ENCODE data around the gene ARMC9.
A peak's percentile ranks its signal among the peaks of the same experiment; 100 is the strongest.
"Not testable (repeated sequence)": the region's sequence is repeated elsewhere in the genome, so short reads cannot be mapped to it uniquely, and the experiment has no call there.

ARMC9 gene, protein sequence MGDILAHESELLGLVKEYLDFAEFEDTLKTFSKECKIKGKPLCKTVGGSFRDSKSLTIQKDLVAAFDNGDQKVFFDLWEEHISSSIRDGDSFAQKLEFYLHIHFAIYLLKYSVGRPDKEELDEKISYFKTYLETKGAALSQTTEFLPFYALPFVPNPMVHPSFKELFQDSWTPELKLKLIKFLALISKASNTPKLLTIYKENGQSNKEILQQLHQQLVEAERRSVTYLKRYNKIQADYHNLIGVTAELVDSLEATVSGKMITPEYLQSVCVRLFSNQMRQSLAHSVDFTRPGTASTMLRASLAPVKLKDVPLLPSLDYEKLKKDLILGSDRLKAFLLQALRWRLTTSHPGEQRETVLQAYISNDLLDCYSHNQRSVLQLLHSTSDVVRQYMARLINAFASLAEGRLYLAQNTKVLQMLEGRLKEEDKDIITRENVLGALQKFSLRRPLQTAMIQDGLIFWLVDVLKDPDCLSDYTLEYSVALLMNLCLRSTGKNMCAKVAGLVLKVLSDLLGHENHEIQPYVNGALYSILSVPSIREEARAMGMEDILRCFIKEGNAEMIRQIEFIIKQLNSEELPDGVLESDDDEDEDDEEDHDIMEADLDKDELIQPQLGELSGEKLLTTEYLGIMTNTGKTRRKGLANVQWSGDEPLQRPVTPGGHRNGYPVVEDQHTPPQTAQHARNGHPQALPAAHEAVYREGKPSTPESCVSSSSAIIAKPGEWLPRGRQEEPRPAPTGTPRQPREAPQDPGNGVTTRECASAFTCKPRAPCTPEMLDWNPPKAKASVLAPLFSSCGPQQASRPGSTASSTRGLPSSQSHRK

DNA sequence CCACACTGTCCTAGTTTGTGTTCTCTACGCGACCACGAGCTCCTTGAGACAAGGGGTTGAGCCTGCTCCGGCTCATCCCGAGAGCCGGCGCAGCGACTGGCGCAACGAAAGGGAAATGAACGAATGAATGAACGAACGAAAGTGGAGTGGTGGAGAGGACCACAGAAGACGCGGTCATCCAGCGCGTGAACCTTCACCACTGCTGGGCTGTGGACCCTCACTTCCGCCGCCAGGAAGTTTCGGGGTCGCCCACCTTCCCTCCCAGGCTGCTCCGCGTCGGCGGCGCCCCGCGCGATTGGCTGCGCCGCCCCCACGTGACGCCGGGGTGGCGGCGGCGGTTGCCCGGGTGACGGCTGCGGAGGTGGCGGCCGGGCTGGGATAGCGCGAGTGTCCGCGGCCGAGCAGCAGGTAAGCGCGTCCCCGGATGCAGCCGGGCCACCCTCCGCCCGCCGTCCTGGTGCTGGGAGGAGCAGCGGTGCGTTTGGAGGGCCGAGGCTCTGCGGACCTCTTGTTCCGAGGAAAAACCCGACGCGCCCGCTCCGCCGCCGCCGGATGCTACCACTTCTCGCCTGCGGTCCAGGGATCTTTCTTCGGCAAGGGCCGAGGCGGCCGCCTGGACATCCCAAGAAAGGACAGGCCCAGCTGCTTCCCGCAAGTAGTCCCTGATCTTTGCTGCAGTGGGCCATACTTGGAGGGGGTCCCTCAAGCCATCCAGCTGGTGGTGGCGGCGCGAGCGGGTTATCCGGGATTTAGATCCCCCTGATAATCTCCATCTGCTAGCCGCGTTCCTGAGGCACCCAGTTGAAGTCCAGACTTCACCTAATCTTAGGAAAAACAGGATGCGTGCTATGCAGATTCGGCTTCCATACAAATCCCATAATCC, at the start of gene ARMC9:
Gene ARMC9, plus strand, starts transcription at position 341 of the 883 bp plus-strand sequence. CDS start 7,608 bp downstream, outside the sequence.
- DNase-seq = peak; percentile 86

DNA sequence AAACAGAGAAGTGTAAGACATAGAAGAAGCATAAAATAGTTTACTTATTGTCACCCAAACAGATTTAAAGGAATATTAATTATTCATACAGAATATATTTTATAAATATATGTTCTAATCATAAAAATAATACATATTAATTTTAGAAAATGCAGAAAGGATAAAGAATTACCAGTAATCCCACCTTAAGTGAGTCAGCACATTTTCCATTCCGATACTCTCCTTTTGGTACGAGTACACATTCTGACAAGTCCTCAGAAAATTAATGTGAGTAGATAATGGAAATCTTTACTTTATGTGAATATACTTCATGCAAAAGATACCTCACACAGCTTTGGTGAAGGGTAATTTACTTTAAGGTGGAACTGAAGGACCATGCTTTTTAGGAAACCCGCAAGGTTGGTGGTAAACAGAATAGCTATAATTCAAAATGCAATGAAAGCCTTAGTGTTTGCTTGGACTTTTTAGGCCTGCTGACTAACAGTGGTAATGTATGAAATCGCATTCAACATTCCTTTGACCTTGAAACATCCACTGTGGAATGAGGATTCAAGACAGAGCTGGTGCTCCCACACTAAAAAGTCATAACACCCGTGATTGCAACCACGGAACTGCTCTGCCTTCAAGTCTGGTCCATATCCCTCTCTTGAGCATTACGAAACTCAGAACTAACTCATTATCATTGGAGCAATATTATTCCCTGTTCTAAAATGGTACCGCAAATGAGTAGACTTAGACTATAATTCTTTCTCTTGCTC, 45.5 kb upstream of the ARMC9 start:
- no peak for DNase-seq

DNA sequence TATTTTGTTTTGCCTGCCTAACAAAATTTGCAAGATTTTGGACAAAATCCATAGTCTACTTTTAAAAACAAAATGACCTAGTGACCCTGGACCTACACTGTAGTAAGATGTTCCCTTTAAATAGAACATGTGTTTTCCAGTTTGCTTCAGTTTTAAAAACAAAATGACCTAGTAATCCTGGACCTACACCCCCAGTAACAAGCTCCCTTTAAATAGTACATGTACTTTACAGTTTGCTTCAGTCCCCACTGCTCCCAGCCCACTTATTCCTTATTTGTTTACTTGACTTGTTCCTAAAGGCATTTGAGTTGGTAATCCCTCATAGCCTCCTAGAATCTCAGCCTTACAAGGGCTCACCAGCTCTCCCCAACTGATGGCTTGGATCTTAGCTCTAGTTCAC, 39.1 kb upstream of the ARMC9 start:
- DNase-seq = no peak

DNA sequence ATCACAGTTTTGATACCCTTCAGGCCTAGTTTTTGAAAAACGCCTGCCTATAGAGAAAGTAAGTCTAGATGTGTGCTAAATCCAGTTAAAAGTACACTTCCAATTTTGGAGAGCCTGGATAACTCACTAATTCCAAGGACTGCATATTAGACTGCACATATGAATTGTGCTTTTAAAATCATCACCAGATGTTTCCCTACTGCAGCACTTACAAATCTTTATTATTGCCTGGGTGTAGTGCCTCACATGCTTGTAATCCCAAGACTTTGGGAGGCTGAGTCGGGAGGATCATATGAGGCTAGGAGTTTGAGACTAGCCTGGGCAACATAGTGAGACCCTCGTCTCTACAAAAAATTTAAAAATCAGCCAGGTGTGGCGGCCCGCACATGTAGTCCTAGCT, 37.7 kb upstream of the ARMC9 start:
- no peak for DNase-seq

DNA sequence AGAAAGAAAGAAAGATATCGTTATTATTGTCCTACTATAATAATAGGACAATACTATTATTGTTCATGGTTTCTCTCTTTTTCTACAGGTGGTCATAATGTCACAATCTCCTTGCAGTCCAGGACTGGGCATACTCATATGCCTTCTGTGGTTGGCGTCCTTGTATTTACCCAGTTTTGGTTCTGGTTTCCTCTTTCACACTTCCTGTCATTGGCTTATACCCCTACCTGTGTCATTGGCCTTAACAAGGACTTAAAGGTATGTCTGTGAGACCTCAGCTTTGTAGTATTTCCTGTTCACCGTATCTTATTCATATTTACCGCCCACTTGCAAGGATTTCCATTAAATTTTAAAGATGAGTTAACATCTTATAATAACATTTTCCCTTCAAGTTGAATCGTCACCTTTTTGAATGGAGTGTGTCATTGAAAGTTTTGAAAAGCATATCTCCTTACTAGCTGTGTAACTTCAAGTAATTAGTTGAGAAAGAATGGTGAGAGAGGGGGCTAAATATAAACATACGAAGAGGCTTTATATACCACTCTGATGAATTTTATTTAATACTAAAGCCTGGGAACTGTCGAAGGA, 37.1 kb upstream of the ARMC9 start:
- DNase-seq = no peak

DNA sequence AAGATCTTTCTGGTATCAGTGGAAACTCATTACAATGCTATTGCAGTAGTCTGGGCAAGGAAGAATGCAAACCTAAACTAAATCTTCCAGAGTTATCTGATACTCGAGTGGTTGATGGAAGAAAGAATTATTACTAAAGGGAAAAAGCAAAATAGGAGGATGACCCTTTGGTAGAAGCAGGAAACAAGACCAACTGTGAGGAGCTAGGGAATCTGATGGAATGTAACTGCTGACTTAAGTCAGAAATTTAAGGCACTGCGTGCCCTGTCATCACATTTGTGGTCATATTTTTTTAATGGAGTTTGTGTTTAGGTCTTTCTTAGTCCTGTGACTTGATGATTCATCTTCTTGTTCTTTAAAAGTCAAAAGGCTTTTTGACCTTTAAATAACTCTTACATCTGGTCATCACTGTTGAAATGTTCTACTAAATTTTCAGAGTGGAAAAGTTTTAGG, 36.5 kb upstream of the ARMC9 start:
- DNase-seq = no peak

DNA sequence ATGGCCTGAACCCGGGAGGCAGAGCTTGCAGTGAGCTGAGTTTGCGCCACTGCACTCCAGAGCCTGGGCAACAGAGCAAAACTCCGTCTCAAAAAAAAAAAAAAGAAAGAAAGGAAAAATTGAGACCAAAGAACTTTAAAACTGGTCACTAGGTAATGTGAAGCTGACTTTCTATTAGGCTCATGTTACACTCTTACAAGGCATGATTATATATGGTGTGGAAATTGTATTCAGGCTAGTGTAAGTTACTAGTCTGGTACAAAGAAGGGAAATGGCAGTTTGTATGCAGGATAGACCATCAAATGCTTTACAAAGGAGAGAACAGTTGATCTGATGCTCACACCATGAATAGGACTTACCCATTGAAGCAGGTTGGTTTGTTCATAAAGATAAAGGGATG, 35.4 kb upstream of the ARMC9 start:
- no peak for DNase-seq

DNA sequence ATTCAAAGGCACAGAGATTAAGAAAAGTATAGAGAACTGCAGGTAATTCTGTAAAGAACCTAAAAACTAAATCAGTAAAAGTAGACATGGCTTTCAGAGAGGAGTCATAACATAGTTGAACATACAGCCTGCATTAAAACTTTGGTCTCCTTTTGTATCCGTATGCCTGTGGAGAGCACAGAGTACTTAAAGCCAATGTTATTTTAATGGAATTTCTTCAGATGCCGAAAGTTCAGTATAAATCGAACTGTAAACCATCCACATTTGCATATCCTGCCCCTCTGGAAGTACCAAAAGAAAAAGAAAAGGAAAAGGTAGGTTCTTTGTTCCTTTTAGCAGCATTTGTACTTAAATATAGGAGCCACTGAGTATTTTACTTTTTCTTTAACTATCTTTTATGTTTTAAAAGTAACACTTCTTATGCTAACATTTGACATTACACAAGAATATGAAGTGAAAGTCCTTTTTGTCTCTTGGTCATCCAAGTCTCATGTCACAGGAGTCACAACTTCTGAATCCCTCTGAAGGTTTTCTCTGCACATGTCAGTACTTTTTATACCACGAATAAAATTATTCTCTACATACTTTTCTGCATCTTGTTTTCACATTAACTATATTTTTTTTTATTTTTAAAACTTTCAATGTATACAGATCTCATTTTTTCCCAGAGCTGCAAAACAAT, 34.9 kb upstream of the ARMC9 start:
- DNase-seq = no peak

DNA sequence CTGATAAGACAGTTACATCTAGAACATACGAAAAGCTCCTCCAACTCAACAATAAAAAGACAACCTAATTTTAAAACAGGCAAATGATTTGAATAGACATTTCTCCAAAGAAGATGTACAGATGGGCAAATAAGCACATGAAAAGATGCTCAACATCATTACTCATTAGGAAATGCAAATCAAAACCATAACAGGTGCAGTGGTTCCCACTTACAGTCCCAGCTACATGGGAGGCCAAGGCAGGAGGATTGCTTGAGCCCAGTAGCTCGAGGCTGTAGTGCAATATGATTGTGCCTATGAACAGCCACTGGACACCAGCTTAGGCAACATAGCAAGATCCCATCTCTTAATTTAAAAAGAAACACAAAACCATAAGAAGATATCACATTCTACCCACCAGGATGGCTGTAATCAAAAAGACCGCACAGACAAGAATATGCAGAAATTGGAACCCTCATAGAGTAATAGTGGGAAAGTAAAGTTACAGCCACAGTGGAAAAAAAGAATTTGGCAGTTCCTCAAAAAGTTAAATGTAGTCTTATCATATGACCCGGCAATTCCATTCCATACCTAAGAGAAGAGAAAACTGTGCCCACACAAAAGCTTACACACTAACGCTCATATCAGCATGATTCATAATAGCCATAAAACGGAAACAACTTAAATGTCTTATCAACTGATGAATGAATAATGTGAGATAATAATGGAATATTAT, 30.5 kb upstream of the ARMC9 start:
- DNase-seq = no peak

DNA sequence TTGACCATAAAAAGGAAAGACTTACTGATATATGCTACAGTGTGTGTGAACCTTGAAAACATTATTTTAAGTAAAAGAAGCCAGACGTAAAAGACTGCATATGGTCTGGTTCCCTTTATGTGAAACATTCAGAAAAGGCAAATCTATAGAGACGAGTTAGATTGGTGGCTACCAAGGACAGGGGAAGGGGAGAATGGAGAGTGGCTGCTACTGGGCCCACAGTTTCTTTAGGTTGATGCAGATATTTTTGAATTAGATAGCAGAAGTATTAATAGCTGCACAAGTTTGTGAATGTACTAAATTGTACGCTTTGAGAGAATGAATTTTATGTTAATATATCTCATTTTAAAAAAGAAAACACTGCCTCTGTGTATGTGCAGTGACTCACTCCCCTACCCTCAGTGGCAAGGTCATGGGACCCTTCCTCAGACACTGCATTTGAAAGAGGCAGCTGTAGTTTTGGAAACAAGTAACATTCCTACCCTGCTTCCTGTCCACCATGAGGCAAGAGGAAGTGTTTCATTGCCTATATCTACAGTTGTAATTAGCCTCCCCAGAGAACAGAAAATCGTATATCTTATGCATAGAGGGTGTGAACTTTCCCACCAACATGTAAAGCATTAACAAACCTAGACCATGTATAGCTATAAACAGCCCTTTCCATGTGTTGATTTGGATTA, 29.8 kb upstream of the ARMC9 start:
- DNase-seq = no peak

DNA sequence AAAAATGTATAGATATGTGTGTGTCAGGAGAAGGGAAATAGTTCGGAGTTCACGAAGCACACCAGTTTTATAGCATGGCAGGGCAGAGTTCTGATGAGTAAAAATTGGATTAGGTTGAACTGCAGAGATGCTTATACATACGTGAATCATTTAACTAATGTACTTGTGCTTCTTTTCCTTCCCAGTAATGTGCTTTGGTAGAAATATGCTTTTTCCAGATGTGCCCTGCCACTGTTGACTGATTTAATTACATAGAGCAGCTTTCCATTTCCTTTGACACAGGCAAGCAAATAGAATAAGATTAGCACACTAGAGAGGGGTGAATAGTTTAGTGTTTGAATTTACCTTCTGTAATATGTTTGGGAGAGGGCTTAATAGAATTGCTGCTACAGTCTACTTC, 28.9 kb upstream of the ARMC9 start:
- no peak for DNase-seq

DNA sequence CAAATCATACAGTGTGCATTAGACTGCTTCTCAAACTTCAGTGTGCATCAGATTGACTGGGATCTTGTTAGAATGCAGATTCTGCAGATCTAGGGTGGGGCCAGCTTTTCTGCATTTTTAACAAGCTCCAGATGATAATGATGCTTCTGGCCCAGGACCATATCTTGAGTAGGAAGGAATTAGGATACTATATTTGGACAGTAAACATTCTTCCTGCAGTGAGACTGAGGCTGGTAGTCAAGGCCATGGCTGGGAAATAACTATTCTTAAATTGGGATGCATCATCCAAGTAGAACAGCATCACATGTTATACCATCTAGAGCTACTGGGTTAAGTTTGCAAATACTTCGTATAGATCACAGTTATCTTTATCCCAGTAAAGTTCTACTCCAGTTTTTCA, 28.4 kb upstream of the ARMC9 start:
- DNase-seq = no peak

DNA sequence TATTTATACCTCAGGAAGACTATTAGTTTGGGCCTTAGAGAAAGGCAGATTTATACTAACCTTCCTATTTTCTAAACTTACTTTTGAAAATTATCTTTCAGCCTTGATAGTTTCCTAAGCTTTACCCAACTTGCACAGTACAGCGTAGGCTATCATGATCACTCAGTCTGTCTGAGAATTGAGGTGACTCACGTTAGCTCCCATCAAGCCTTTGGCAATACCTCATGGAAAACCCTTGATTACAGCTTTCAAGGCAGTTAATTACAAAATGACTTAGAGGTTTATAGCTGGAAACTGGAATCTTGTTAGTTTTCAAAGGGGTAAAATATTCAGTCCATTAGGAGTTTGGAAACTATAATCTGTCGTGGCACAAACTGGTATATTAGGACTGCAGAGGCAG, 26.4 kb upstream of the ARMC9 start:
- no peak for DNase-seq

DNA sequence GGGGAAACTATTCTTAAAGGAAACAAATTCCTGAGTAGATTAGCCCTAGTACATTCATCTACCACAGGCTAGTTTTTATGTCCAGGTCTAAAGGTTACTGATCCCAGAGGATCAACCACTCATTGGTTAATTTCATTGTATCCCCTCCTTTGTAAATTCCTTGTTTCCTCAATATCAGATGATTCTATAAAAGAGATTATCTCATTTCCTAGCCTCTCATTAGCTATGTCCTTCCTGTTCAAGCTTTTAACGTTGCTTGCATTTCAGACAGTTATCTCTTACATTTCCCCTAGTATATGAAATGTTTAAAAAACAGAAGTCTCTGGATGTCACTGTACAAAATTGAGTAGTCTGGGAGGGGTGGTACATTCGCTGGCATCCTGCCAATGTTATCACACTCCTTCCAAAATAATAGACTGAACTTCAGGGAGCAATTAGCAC, 24.2 kb upstream of the ARMC9 start:
- DNase-seq = no peak

DNA sequence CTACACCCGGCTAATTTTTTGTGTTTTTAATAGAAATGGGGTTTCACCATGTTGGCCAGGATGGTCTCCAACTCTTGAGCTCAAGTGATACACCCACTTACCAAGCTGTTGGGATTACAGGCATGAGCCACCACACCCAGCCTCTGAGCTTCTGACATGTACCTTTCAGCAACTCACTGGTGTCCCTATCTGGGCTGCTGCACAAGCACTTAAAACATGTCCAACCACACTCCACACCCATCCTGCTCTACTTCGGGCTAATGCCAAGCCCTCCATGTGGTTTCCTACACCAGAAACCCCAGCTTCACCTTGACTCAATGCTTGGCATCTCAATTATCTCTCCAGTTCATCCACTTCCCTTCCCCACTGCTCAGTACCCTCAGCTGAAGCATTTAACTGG, 22.4 kb upstream of the ARMC9 start:
- DNase-seq = no peak

DNA sequence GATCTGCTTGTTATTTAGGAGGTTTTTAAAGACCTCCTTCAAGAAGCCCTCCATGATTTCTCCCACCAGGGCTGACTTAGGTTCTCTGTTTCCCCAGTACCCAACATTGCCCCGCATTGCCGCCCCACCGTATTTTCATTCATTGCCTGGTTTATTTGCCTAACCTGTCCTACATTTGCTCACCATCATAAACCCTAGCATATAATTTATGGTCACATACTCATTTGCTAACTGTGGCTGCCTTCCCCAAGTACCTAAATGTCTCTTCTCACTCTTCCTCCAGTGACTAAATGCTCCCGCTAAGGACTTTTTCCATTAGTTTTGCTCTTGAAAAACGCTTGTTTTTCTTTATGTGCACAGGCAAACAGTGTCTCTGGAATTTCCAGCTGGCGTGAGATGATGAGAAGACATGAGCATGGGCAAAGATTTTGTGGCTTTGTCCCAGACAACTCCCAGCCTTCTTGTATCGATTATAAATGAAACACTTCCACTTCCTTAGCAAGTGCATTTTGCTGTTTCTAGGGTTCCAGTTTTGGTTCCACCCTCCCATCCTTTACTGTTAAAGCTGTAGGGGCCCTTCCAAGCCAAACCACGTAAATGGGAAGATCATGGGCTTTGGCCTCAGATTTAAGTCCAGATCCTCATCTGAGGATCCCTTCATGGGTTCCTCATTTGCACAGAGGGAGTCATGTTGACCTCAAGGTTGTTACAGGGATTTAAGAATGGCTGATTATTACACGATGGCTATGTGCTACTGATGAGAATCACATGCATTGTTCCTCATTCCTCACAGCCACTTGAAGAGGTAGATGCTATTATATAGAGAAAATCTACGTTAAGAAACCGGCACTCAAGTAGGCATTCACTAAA, 21.0 kb upstream of the ARMC9 start:
- DNase-seq = no peak

DNA sequence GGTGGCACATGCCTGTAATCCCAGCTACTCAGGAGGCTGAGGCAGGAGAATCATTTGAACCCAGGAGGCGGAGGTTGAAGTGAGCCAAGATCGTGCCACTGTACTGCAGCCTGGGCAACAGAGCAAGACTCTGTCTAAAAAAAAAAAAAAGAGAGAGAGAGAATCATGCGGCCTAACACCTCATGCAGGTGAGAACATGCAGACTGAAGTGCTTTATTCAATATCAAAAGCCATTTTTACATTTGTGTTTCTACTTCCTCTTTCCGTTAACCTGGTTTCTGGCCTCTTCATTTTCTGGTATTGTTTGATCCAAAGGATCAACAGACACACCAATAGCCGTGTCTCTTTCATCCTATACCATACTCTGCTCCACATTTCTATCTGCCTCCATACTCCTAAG, 19.6 kb upstream of the ARMC9 start:
- not testable (repeated sequence) for DNase-seq

DNA sequence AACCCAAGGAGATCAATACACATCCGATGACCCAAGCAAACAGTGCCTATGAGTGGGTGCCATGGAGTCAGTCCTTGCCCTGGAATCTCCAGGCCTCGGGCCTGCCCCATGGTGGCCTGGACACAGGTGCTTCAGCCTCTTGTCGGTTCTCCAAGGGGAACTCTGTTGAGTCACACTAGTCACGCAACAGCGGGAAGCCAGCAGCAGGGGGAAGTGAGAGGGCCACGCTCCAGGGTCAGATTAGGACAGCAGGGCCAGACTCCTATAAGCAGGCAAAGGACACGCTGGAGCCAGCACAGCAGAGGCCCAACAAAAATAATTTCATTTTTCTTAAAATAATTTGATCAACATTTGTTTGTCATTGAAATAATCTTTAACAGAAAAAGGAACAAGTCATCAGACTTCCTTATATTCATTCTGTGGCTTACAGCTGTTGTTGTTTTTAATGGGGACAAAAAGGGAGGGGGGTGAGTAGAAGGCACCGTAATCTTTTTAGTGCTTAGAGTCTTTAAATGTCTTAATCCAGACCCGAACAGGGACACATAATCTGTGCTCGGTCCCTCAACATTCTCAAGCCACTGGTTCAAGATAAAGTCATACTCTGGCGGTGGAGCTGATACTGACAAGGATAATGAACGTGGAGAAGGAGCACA, 16.4 kb upstream of the ARMC9 start:
- DNase-seq = peak; percentile 48
